ENCODE results near the gene OR6M1.

The OR6M1 gene

DNA sequence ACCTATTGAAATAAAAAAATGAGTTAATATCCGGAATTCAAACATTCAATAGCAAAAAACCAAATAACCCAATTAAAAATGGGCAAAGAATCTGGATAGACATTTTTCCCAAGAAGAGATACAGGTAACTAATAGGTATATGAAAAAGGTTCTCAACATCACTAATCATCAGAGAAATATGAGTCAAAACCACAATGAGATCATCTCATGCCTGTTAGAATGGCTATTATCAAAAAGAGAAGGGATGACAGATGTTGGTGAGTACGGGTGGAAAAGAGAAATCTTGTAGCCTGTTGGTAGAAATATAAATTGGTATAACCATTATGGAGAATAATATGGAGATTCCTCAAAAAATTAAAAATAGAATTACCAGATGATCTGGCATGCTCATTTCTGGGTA lies 26.9 kb upstream of the OR6M1 start:
- TF ChIP-seq CTCF (IDR thresholded peaks at IDR 0.05): no peak

DNA sequence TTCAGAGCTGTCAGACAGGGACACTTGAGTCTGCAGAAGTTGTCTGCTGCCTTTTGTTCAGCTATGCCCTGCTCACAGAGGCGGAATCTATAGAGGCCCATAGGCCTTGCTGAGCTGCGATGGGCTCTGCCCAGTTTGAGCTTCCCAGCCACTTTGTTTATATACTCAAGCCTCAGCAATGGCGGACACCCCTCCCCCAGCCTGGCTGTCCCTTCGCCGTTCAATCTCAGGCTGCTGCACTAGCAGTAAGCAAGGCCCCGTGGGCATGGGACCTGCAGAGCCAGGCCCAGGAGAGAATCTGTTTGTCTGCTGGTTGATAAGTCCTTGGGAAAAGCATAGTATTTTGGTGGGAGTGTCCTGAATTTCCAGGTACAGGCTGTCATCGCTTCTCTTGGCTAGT lies 23.6 kb upstream of the OR6M1 start:
- no peak for TF ChIP-seq CTCF (IDR thresholded peaks at IDR 0.05)

DNA sequence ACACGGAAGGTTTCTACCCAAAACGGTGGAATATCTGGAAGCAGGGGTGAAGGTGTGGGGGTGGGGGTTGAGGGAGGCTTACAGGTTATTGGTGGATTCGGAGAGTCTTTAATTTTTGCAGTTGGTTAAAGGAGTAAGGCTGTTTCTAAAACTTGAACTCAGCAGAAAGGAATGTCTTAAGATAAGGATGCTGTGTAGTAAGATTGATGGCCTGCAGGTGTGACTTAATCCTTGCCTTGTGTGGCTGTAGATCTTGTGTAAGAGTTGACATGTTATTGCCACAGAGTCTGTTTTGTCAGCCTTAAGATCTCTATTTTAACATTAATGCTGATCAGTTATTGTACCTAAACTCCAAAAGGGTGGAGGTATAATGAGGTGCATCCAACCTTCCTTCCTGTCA lies 16.4 kb upstream of the OR6M1 start:
- no peak for TF ChIP-seq CTCF (IDR thresholded peaks at IDR 0.05)

- TF ChIP-seq CTCF (IDR thresholded peaks at IDR 0.05): no peak
Measured at GRCh38 chr11:123822032-123822431, 15.9 kb upstream of the OR6M1 start.

DNA sequence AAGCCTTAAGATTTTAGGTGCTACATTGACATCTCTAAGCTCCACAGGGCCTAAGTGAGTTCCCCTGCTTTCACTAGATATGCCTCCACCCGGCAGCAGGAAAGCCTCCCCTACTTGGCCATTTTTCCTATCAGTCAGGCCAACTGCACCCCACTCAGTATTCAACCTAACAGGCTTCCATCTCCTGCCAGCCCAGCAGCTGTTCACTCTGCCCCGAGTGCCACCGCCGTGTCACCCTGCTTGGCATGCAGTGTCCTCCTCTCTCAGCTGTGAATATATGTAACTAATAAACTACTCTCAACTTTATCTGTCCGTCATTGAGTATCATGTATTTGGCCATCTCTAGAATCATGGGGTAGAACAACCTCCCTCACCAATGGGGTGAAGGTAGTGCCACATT lies 9.0 kb upstream of the OR6M1 start:
- no peak for TF ChIP-seq CTCF (IDR thresholded peaks at IDR 0.05)

GRCh38 chr11:123801765-123802164 lies 4.4 kb downstream of the OR6M1 start:
- no peak for TF ChIP-seq CTCF (IDR thresholded peaks at IDR 0.05)

GRCh38 chr11:123800036-123800435 lies 6.1 kb downstream of the OR6M1 start:
- no peak for TF ChIP-seq CTCF (IDR thresholded peaks at IDR 0.05)

DNA sequence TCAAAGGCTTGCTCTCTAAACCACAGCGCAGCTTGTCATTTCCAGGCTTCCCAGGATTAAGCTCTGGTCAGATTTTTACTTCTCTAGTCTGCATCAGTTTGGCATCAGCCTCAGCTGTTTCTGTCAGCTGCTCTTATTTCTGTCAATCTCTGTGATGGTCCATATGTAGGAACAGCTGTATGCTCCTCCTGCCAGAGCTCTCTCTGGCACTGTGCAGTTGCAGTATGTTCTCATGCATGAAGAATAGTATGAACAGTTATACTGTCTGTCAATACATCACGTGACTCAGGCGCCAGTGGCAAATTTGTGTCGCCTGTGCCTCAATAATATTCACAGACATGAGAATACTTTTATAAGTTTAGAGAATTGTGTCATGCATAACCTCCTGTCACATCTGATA lies 6.7 kb downstream of the OR6M1 start:
- no peak for TF ChIP-seq CTCF (IDR thresholded peaks at IDR 0.05)
